Transverse colon (tissue), 3 donors: Measurements from ENCODE around the gene RALGDS.

Experiments used
- CTCF ChIP-seq, 5 experiments: fragments of 200-600 bp in 3 of 5; fragments of 450-650 bp in 2 of 5; sonication (generic) in 3 of 5; IDR thresholded peaks; 1 replicate in 2 of 5; 2 replicates in 3 of 5; pipeline ENCODE4 v1.5.1; 2016 to 2017; ENCODE audit warnings: antibody characterized with exemption in 5 of 5, inconsistent platforms in 3 of 5, mild to moderate bottlenecking in 2 of 5, moderate library complexity in 1 of 5
- EP300 ChIP-seq: sonication (generic); formaldehyde crosslinking; IDR thresholded peaks from one replicate; pipeline ENCODE4 v1.6.1; 2017; ENCODE audit warnings: antibody characterized with exemption, low read depth

GRCh38 chr9:133125941-133126696 is 5.1 kb upstream of the RALGDS start:
- TF ChIP-seq EP300: no peak
- no peak for TF ChIP-seq CTCF (IDR thresholded peaks at IDR 0.05)
